ENCODE data around the gene PIGR.

The PIGR gene

DNA sequence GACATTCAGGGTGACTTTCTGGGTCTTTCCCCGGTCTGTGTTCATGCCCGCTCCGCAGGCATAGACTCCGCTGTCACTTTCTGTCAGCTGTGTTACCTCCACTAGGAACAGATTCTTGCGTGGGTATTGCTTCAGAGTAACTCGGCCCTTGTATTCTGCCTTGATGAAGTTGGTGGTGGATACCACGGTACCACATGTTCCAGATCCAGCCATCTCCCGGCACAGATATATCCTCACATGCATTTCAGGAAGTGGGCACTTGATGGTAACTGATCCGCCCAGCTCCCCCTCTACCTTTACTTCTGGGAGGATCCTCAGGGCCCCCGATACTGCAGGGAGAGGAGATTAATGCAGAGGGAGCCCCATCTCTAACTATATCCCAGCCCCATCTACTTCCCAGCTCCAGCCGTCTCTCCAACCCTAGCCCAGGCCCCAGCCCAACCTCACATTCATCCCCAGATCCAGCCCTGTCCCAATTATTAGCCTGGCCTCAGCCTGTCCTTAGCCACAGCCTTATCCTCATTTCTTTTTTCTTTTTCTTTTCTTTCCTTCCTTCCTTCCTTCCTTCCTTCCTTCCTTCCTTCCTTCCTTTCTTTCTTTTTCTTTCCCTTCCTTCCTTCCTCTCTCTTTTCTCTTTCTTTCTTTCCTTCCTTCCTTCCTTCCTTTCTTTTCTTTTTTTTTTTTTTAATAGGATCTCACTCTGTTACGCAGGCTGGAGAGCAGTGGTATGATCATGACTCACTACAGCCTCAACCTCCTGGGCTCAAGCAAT lies 32.3 kb downstream of the PIGR start:
- no peak for DNase-seq (ENCODE audit: low read depth in 2 of 2)
- no peak overlapping the region for H3K4me3 ChIP-seq (replicated peaks in 1 of 2; ENCODE audit: low read depth in 2 of 2, low read length in 2 of 2)
- TF ChIP-seq, protein P1, sequence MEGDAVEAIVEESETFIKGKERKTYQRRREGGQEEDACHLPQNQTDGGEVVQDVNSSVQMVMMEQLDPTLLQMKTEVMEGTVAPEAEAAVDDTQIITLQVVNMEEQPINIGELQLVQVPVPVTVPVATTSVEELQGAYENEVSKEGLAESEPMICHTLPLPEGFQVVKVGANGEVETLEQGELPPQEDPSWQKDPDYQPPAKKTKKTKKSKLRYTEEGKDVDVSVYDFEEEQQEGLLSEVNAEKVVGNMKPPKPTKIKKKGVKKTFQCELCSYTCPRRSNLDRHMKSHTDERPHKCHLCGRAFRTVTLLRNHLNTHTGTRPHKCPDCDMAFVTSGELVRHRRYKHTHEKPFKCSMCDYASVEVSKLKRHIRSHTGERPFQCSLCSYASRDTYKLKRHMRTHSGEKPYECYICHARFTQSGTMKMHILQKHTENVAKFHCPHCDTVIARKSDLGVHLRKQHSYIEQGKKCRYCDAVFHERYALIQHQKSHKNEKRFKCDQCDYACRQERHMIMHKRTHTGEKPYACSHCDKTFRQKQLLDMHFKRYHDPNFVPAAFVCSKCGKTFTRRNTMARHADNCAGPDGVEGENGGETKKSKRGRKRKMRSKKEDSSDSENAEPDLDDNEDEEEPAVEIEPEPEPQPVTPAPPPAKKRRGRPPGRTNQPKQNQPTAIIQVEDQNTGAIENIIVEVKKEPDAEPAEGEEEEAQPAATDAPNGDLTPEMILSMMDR (IDR thresholded peaks at IDR 0.05; ENCODE audit: low read depth, low read length), result no peak

DNA sequence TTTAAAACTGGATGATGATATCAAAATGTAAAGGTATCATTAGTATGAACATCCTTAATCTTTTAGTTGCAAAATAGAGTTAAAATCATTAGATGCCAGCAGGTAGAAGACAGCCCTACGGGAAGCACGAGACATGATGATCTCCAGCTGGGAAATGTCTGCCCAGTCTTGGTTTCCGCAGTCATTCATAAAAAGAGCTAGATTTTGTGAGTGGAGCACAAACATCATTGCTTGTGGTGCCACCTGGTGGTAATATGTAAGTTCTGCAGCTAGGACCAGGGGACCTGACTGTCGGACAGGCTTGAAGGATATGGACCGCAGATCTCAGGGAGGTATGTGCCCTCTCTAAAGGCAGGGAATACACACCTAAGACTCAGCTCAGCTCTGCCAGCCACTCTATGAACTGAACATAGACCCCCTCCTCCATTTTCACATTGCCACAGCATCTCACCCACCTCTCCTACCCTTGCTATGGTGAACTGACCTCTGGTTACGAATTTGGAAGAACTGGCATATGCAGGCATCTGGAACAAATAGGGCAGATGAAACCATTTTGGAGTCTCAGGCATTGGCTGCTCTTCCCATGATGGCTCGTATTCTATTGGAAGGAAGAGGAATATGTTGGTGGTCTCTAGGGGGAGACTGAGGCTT lies 33.7 kb downstream of the PIGR start:
- no peak overlapping the region for H3K4me3 ChIP-seq (replicated peaks in 1 of 2; ENCODE audit: low read depth in 2 of 2, low read length in 2 of 2)
- TF ChIP-seq, protein P1 (IDR thresholded peaks at IDR 0.05; ENCODE audit: low read depth, low read length), result peak; percentile 59
- peak; percentile 86 for DNase-seq (ENCODE audit: low read depth in 2 of 2)

DNA sequence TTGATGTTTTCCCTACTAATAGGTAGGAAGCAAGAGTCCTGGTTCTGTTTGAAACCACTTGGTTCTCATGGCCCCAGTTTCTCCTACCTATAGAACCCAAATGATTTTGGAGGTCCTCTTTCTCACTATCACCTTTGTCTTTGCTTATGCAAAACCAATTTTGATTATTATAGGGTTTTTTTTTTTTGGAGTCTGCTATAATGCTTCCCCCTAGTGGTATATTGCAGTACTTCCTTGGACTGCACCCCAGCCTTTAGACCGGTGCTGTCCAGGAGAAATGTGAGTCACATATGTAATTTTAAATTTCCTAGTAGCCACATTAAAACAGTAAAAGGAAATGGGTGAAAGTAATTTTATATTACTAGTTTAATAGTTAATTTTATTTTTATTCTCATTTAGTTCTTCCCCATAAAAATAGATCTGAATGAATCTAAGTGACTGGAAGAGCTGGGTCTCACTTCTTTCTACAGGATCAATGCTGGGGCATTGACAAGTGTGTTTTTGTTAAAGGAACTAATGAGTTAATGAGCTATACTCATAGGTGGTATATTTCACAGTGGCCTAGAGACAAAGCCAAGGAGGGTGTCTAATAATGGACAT lies 35.1 kb downstream of the PIGR start:
- TF ChIP-seq, protein P1 (IDR thresholded peaks at IDR 0.05; ENCODE audit: low read depth, low read length), result peak; percentile 71
- DNase-seq (ENCODE audit: low read depth in 2 of 2), result peak; percentile 84 to 85
- no peak overlapping the region for H3K4me3 ChIP-seq (replicated peaks in 1 of 2; ENCODE audit: low read depth in 2 of 2, low read length in 2 of 2)

DNA sequence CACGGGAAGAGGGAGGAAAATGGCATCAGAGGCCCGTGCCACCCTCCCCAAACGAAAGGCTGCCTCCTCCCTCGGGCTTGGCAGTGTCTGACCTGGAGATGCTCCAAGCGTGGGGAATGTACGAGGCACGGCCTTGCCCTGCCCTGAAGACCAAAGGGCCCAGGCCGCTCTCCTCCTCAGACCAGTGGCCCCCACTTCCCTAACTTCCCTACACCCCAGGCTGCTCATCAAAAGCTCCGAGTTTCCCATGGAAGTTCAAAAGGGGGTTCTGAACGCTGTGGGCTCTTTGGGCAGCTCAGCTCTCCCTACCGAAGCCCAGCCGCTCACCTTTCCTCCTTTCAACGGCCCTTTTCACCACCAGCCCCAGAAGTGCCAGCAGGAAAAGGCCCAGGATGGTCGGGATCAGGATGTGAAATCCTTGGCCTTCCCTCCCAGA lies 36.4 kb downstream of the PIGR start:
- peak in 1 of 2 donors; percentile 13 for DNase-seq (ENCODE audit: low read depth in 2 of 2)
- TF ChIP-seq, protein P1 (IDR thresholded peaks at IDR 0.05; ENCODE audit: low read depth, low read length), result no peak
- H3K4me3 ChIP-seq (replicated peaks in 1 of 2; ENCODE audit: low read depth in 2 of 2, low read length in 2 of 2), result peak overlapping the region; percentile 45 to 50

DNA sequence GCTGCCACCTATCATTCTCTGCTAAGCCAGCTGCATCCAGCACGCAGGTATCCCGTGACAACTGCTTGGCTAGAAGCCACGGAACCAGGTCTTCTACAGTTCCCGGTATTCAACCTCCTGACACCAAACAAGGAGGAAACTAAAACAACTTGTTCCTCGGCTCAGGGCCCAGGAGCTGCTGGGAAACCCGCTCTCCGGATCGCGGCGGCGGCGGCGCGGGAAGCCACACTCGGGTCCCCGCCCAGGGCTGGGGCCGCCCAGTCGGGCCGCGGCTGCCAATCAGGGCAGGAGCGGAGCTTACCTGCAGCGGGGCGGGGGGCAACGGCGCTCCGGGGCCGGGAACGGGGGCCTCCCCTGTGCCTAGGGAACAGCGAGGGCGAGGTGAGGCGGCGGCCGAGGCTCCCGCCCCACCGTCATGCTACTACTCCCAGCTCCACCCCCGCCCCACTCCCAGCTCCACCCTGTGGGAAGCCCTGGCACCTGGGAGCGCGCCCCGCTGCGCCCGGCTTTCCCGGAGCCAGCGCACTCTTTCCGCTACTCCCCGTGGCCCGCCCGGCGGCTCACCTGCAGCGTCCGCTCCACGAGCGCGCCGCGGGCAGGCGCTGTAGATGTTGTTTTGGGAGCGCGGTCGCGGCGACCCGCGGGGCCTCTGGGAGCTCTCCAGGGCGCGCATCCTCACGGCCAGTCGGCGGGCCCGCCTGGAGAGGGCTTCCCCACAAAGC lies 36.9 kb downstream of the PIGR start:
- peak overlapping the region; percentile 45 to 50 for H3K4me3 ChIP-seq (replicated peaks in 1 of 2; ENCODE audit: low read depth in 2 of 2, low read length in 2 of 2)
- peak in 1 of 2 donors; percentile 55 for DNase-seq (ENCODE audit: low read depth in 2 of 2)
- TF ChIP-seq, protein P1 (IDR thresholded peaks at IDR 0.05; ENCODE audit: low read depth, low read length), result no peak

DNA sequence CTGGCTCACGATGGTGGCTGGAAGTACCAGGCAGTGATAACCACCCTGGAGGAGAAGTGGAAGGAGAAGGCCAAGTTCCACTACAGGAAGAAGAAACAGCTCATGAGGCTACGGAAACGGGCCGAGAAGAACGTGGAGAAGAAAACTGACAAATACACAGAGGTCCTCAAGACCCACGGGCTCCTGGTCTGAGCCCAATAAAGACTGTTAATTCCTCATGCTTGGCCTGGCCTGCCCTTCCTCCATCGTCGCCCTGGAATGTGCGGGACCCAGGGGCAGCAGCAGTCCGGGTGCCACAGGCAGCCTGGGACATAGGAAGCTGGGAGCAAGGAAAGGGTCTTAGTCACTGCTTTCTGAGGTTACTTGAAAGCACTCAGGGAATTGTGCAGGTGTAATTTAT lies 38.2 kb downstream of the PIGR start:
- no peak for DNase-seq (ENCODE audit: low read depth in 2 of 2)
- TF ChIP-seq, protein P1 (IDR thresholded peaks at IDR 0.05; ENCODE audit: low read depth, low read length), result no peak
- H3K4me3 ChIP-seq (replicated peaks in 1 of 2; ENCODE audit: low read depth in 2 of 2, low read length in 2 of 2), result no peak overlapping the region

Data from cardiac fibroblast (primary cell).